IMR-90 (cell line): ENCODE data around the gene NHP2. TPM values are rescaled to one million over a fixed set of nuclear protein-coding genes. Genes with fewer than 3 reads are reported as not detected.
A peak's percentile ranks its signal among the peaks of the same experiment; 100 is the strongest.

ENCODE experiments used
- ATAC-seq: fragments of 200-7000 bp; cut with Tn5 transposase; 2 replicates; pipeline ENCODE4 v1.9.1; 2020; ENCODE audit warnings: low read depth, mild to moderate bottlenecking, moderate library complexity
- BruUV-seq: library from RNA; stranded (reverse); fragments of 400-500 nt; replicated peaks from 2 replicates; lab custom pipeline; 2021; lab: Mats Ljungman, UMichigan
- CTCF ChIA-PET: fragments of 300-600 bp; formaldehyde crosslinking; extraction: SDS; loops from one replicate; lab custom pipeline; 2021; ENCODE audit warnings: antibody characterized with exemption; lab: Yijun Ruan, JAX
- POLR2A ChIA-PET: fragments of 300-600 bp; sonication (Branson Sonifier 250); formaldehyde crosslinking; loops from one replicate; lab custom pipeline; 2022; ENCODE audit warnings: antibody characterized with exemption; ENCODE audit not compliant: unreplicated experiment; lab: Charles Lee
- DNase-seq: peaks from one replicate; pipeline ENCODE4 v3.0.0; 2013
- H2AFZ ChIP-seq: replicated peaks from 2 replicates; pipeline ENCODE3; 2013; ENCODE audit warnings: low read length, mild to moderate bottlenecking; ENCODE audit not compliant: poor library complexity
- H2AK5ac ChIP-seq: 2 replicates; pipeline ENCODE4 v1.6.1; 2013; ENCODE audit warnings: low read depth, low read length, inconsistent platforms
- H2AK9ac ChIP-seq: replicated peaks from 2 replicates; pipeline ENCODE3; 2013; ENCODE audit warnings: mild to moderate bottlenecking, low read depth, low read length, moderate library complexity; ENCODE audit not compliant: poor library complexity
- H2BK120ac ChIP-seq: 2 replicates; pipeline ENCODE4 v1.6.1; 2013; ENCODE audit warnings: low read depth, low read length, inconsistent platforms
- H2BK15ac ChIP-seq: 3 replicates; pipeline ENCODE4 v1.6.1; 2013; ENCODE audit warnings: low read depth, low read length, inconsistent platforms
- H2BK20ac ChIP-seq: 2 replicates; pipeline ENCODE4 v1.6.1; 2013; ENCODE audit warnings: low read depth, mild to moderate bottlenecking, inconsistent platforms, low read length, moderate library complexity
- H2BK5ac ChIP-seq: 2 replicates; pipeline ENCODE4 v1.6.1; 2013; ENCODE audit warnings: mild to moderate bottlenecking, low read depth, low read length, inconsistent platforms; ENCODE audit not compliant: poor library complexity, severe bottlenecking
- H3K14ac ChIP-seq: replicated peaks from 2 replicates; pipeline ENCODE4 v1.6.1; 2013; ENCODE audit warnings: low read depth, low read length, inconsistent platforms
- H3K18ac ChIP-seq: 2 replicates; pipeline ENCODE4 v1.6.1; 2013; ENCODE audit warnings: low read depth, low read length, control low read depth
- H3K23ac ChIP-seq: 2 replicates; pipeline ENCODE4 v1.6.1; 2013; ENCODE audit warnings: low read depth, low read length, inconsistent platforms
- H3K27ac ChIP-seq: 2 replicates; pipeline ENCODE4 v1.5.1; 2013; ENCODE audit warnings: mild to moderate bottlenecking, control low read depth, low read length; ENCODE audit not compliant: insufficient read depth
- H3K27me3 ChIP-seq: 2 replicates; pipeline ENCODE4 v1.6.1; 2013; ENCODE audit warnings: low read length; ENCODE audit not compliant: control insufficient read depth, insufficient read depth
- H3K36me3 ChIP-seq: 2 replicates; pipeline ENCODE4 v1.6.1; 2013; ENCODE audit warnings: low read length, mixed read lengths; ENCODE audit not compliant: control insufficient read depth, insufficient read depth
- H3K4ac ChIP-seq: 2 replicates; pipeline ENCODE4 v1.6.1; 2013; ENCODE audit warnings: low read depth, low read length, inconsistent platforms
- H3K4me1 ChIP-seq: 2 replicates; pipeline ENCODE4 v1.6.1; 2013; ENCODE audit warnings: low read length, mixed read lengths; ENCODE audit not compliant: control insufficient read depth, insufficient read depth
- H3K4me2 ChIP-seq: 2 replicates; pipeline ENCODE4 v1.6.1; 2013; ENCODE audit warnings: low read depth, mild to moderate bottlenecking, control low read depth, low read length, moderate library complexity
- H3K4me3 ChIP-seq: 2 replicates; pipeline ENCODE4 v1.5.1; 2013; ENCODE audit warnings: low read depth, mild to moderate bottlenecking, control low read depth, low read length, moderate library complexity; ENCODE audit not compliant: insufficient read depth
- H3K56ac ChIP-seq: 2 replicates; pipeline ENCODE4 v1.6.1; 2013; ENCODE audit warnings: low read length, inconsistent platforms; ENCODE audit not compliant: insufficient read depth; ENCODE audit errors: extremely low read depth
- H3K79me1 ChIP-seq, 2 experiments: 2 replicates each; pipeline ENCODE4 v1.6.1; 2013; ENCODE audit warnings: low read length in 2 of 2, inconsistent platforms in 1 of 2, low read depth in 1 of 2
- H3K9ac ChIP-seq: 2 replicates; pipeline ENCODE4 v1.6.1; 2013; ENCODE audit warnings: low read depth, low read length, control low read depth
- H3K9me1 ChIP-seq: 2 replicates; pipeline ENCODE4 v1.6.1; 2013; ENCODE audit warnings: low read length, inconsistent platforms; ENCODE audit not compliant: insufficient read depth
- H3K9me3 ChIP-seq: 2 replicates; pipeline ENCODE4 v1.6.1; 2013; ENCODE audit warnings: low read length; ENCODE audit not compliant: control insufficient read depth, insufficient read depth
- H4K20me1 ChIP-seq: 2 replicates; pipeline ENCODE4 v1.6.1; 2013; ENCODE audit warnings: low read length, inconsistent platforms; ENCODE audit not compliant: insufficient read depth
- H4K5ac ChIP-seq: 2 replicates; pipeline ENCODE4 v1.6.1; 2013; ENCODE audit warnings: mild to moderate bottlenecking, low read depth, low read length, control low read depth
- H4K8ac ChIP-seq, 2 experiments: 2 replicates each; pipeline ENCODE4 v1.6.1; 2013; ENCODE audit warnings: low read depth in 2 of 2, low read length in 2 of 2, control low read depth in 1 of 2, inconsistent platforms in 1 of 2
- H4K91ac ChIP-seq: 2 replicates; pipeline ENCODE4 v1.6.1; 2013; ENCODE audit warnings: low read depth, low read length, inconsistent platforms; ENCODE audit not compliant: insufficient read depth
- CEBPB ChIP-seq: IDR thresholded peaks from 2 replicates; pipeline ENCODE4 v1.6.1; 2012; ENCODE audit warnings: low read depth, low read length, improper control_type of control experiment
- CHD1 ChIP-seq: IDR thresholded peaks from 2 replicates; pipeline ENCODE4 v1.6.1; 2012; ENCODE audit warnings: low read depth, low read length, improper control_type of control experiment
- CTCF ChIP-seq: conservative IDR thresholded peaks from 2 replicates; pipeline ENCODE4 v1.5.1; 2012; ENCODE audit warnings: mild to moderate bottlenecking, low read depth, low read length, improper control_type of control experiment
- FOS ChIP-seq: fragments of 150-350 bp; IDR thresholded peaks from 2 replicates; pipeline ENCODE4 v1.6.1; 2016; ENCODE audit warnings: low read depth, low read length
- MAFK ChIP-seq: IDR thresholded peaks from 2 replicates; pipeline ENCODE4 v1.6.1; 2012; ENCODE audit warnings: low read depth, low read length, improper control_type of control experiment
- MAZ ChIP-seq: IDR thresholded peaks from 2 replicates; pipeline ENCODE4 v1.6.1; 2012; ENCODE audit warnings: low read depth, mild to moderate bottlenecking, low read length, improper control_type of control experiment, moderate library complexity, borderline replicate concordance
- MXI1 ChIP-seq: IDR thresholded peaks from 2 replicates; pipeline ENCODE4 v1.6.1; 2012; ENCODE audit warnings: low read depth, mild to moderate bottlenecking, low read length, moderate library complexity, borderline replicate concordance
- NFE2L2 ChIP-seq: fragments of 150-350 bp; IDR thresholded peaks from 2 replicates; pipeline ENCODE4 v1.6.1; 2016; ENCODE audit warnings: low read depth, mild to moderate bottlenecking, low read length
- POLR2A ChIP-seq: IDR thresholded peaks from 2 replicates; pipeline ENCODE4 v1.6.1; 2012; ENCODE audit warnings: mild to moderate bottlenecking, low read depth, low read length
- RCOR1 ChIP-seq: IDR thresholded peaks from 2 replicates; pipeline ENCODE4 v1.6.1; 2012; ENCODE audit warnings: mild to moderate bottlenecking, low read length, improper control_type of control experiment; ENCODE audit not compliant: insufficient replicate concordance
- RFX5 ChIP-seq: IDR thresholded peaks from 2 replicates; pipeline ENCODE4 v1.8.0; 2012; ENCODE audit warnings: low read depth, mild to moderate bottlenecking, low read length, moderate library complexity
- SMC3 ChIP-seq: fragments of 150-350 bp; IDR thresholded peaks from 2 replicates; pipeline ENCODE4 v1.6.1; 2016; ENCODE audit warnings: low read depth, mild to moderate bottlenecking, antibody characterized with exemption, low read length, moderate library complexity
- WGBS, 2 experiments: methylation state at CpG; one replicate each; pipeline versions ENCODE4 v1.1.5 to v1.1.7; 2013; ENCODE audit warnings: missing lambda C conversion rate in 2 of 2; ENCODE audit not compliant: insufficient read length in 1 of 2; ENCODE audit errors: extremely low coverage in 2 of 2; 5-methylcytosine and 5-hydroxymethylcytosine counted together
- dilution Hi-C: fragments of 300-500 bp; cut with HindIII; formaldehyde crosslinking; loops from one replicate; pipeline ENCODE4 v1.14.3; 2018; ENCODE audit warnings: low sequenced_read_pairs; ENCODE audit not compliant: unreplicated experiment
- in situ Hi-C: fragments of 300-500 bp; cut with MboI; formaldehyde crosslinking; loops from 3 replicates; pipeline ENCODE4 v1.14.3; 2019; ENCODE audit warnings: low sequenced_read_pairs, inconsistent platforms, mixed read lengths
- intact Hi-C: fragments of 100-400 bp; cut with micrococcal nuclease; formaldehyde crosslinking; loops from 2 replicates; pipeline ENCODE4 v1.10.0; 2022
- polyA plus RNA-seq, 3 experiments: library from polyadenylated mRNA; depleted of rRNA; stranded (reverse); fragments of >200 nt; gene quantifications; 2 replicates each; pipeline ENCODE4 v1.2.3, GENCODE V29; 2012; ENCODE audit warnings: low replicate concordance in 1 of 3
- total RNA-seq: library from RNA; depleted of rRNA; stranded (reverse); fragments of >200 nt; gene quantifications from 2 replicates; pipeline ENCODE4 v1.2.3, GENCODE V29; 2012
- TF ChIP-seq, protein P1 (sequence below): fragments of 150-350 bp; IDR thresholded peaks from 2 replicates; pipeline ENCODE4 v1.6.1; 2017; ENCODE audit warnings: mild to moderate bottlenecking, antibody characterized with exemption, low read length, low read depth

Gene NHP2
- total and polyA plus RNA-seq, 2 of the 4 experiments (the other 2 are of a cell fraction) = 180 to 278 TPM

DNA sequence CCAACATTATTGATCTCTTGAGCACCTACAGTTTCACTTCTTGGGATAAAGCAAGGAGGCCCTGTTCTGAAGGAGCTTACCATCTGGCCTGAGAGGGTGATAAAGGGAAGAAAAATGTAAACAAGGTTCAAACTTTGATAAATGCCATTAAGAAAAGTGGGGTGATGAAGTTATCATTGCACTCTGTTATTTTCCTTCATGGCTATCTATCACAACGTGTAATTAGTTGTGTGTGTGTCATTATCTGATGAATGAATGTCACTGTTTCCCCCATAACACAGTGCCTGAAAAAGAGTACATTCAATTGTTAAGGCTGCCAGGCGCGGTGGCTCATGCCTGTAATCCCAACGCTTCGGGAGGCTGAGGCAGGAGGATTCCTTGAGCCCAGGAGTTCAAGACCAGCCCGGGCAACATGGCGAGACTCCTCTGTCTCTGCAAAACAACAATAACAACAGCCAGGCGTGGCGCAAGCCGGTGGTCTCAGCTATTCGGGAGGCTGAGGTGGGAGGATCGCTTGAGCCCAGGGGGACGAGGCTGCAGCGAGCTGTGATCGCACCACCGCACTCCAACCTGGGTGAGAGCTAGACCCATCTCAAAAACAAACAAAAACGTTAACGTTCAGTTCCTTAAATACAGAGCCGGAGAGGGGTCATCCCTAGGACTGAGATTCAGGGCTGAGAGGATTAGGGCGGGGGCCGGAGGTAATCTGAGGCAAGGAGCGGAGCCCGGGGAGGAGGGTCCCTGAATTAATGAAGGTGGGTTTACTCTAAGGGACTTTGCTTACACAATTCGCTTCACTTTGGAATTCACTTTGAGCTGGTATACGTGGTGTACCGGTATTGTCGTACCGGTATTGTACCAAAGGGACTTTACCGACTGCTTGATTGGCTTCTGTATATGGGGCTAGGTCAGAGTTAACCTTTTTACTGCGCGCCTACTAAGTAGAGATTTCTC lies 917 bp downstream of the NHP2 start:
- dilution Hi-C loops = no loop called here
- 35% methylated on average over 8 of the region's 31 CpGs; no CpG with 5 or more reads in 1 of the 2 experiments for WGBS, 2 experiments
- H2AFZ ChIP-seq = peak overlapping the region; percentile 26
- TF ChIP-seq, protein P1, sequence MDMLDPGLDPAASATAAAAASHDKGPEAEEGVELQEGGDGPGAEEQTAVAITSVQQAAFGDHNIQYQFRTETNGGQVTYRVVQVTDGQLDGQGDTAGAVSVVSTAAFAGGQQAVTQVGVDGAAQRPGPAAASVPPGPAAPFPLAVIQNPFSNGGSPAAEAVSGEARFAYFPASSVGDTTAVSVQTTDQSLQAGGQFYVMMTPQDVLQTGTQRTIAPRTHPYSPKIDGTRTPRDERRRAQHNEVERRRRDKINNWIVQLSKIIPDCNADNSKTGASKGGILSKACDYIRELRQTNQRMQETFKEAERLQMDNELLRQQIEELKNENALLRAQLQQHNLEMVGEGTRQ = no peak
- TF ChIP-seq POLR2A (no peak), RCOR1 (no peak), MAFK (no peak), RFX5 (no peak), CTCF (no peak), FOS (no peak), NFE2L2 (no peak), CHD1 (no peak), CEBPB (no peak), SMC3 (no peak), MXI1 (no peak), MAZ (no peak)

More for the DNA sequence above, 917 bp downstream of the NHP2 start:
- no TSS peak for BruUV-seq
- Histone ChIP-seq H3K4me3 (peak overlapping the region; percentile 66), H4K8ac (peak overlapping the region; percentile 80 to 89; a peak in 3 of 4 replicates), H3K79me1 (peaks cover 17 to 28% of the 10 kb centered on the region in 2 experiments), H3K27ac (no peak overlapping the region; the same call in 1 of the 2 replicates), H3K56ac (peak overlapping the region; percentile 79), H3K14ac (0 out of 2 replicates have a peak overlapping the region, but pooled peaks have one; percentile 38), H4K5ac (peak overlapping the region; percentile 19; the same call in 1 of the 2 replicates), H2AK5ac (peak overlapping the region; percentile 43; the same call in 1 of the 2 replicates), H3K4me2 (peak overlapping the region; percentile 91), H3K9ac (peak overlapping the region; percentile 65), H2AK9ac (peak overlapping the region; percentile 93), H2BK15ac (no peak overlapping the region), H2BK20ac (no peak overlapping the region), H3K4me1 (peaks cover 7% of the 10 kb centered on the region), H3K9me1 (peaks cover 7% of the 10 kb centered on the region; the same call in 1 of the 2 replicates), H3K18ac (no peak overlapping the region), H2BK120ac (no peak overlapping the region), H2BK5ac (no peak overlapping the region), H3K23ac (peak overlapping the region; percentile 48; the same call in 1 of the 2 replicates), H3K4ac (peak overlapping the region; percentile 49; the same call in 1 of the 2 replicates), H3K9me3 (no peaks in the 10 kb centered on the region), H3K27me3 (no peaks in the 10 kb centered on the region), H4K20me1 (no peaks in the 10 kb centered on the region; the same call in 1 of the 2 replicates), H3K36me3 (peaks cover 27% of the 10 kb centered on the region), H4K91ac (no peak overlapping the region)
- ChIA-PET CTCF (interaction anchor here (1.1 to 1.2 kb wide), 2 partner anchors 75 to 546 kb away, joined by 3 read pairs; no protein-coding TSS in a partner anchor), POLR2A (no interaction called here)
- in situ Hi-C loops (loop anchor here (10.0 to 25.0 kb wide), 2 partner anchors 215 to 548 kb away; partner anchors contain the start of gene B4GALT7), intact Hi-C loops (no loop called here)
- ATAC-seq = no peak
- DNase-seq = peak; percentile 12
